HCT116 (cell line): Measurements from ENCODE around the gene RIBC2. TPM values are rescaled to one million over a fixed set of nuclear protein-coding genes. Genes with fewer than 3 reads are reported as not detected.

Experiments used
- ATAC-seq: fragments of 200-7000 bp; cut with Tn5 transposase; 2 replicates; pipeline ENCODE4 v1.9.1; 2020; ENCODE audit warnings: mild to moderate bottlenecking, moderate library complexity
- BruUV-seq: library from RNA; stranded (reverse); fragments of 400-500 nt; replicated peaks from 2 replicates; lab custom pipeline; 2021; lab: Mats Ljungman, UMichigan
- CTCF ChIA-PET: fragments of 300-600 bp; sonication (Branson Sonifier 250); formaldehyde crosslinking; loops from one replicate; lab custom pipeline; 2021; ENCODE audit warnings: antibody characterized with exemption; lab: Charles Lee
- POLR2A ChIA-PET: fragments of 300-600, 350-600 bp; sonication (Branson Sonifier 250); formaldehyde crosslinking; loops from one replicate; lab custom pipeline; 2021; ENCODE audit warnings: antibody characterized with exemption; lab: Charles Lee
- RAD21 ChIA-PET, 2 experiments: fragments of 300-600 bp; sonication (Branson Sonifier 250); formaldehyde crosslinking; loops; one replicate each; lab custom pipeline; 2023; ENCODE audit warnings: low total read pairs in 2 of 2; ENCODE audit not compliant: uncharacterized antibody in 2 of 2, unreplicated experiment in 2 of 2, low non-redundant PET in 1 of 2; lab: Charles Lee
- DNase-seq: peaks from one replicate; pipeline ENCODE4 v3.0.0-alpha.2; 2010; ENCODE audit warnings: low read depth, low spot score
- H2AFZ ChIP-seq: fragments of 200-600 bp; shearing (Covaris generic), sonication (generic); 2 replicates; pipeline ENCODE4 v1.6.1; 2017; ENCODE audit warnings: low read depth, mixed run types, mixed read lengths, antibody characterized with exemption, low read length; ENCODE audit not compliant: poor library complexity, severe bottlenecking
- H3K27ac ChIP-seq: 2 replicates; pipeline ENCODE4 v1.5.1; 2012; ENCODE audit warnings: low read depth, low read length
- H3K27me3 ChIP-seq: fragments of 200-600 bp; sonication (generic); 2 replicates; pipeline ENCODE4 v1.6.1; 2016; ENCODE audit warnings: mixed run types, low read length, mixed read lengths; ENCODE audit not compliant: insufficient read depth
- H3K36me3 ChIP-seq, 2 experiments: fragments of 200-500 bp in 1 of 2; fragments of 200-600 bp in 1 of 2; sonication (Bioruptor generic) in 1 of 2; sonication (generic) in 1 of 2; 2 replicates each; pipeline versions ENCODE4 v1.5.1 to v1.6.1; 2014 to 2016; ENCODE audit warnings: low read length in 2 of 2, inconsistent platforms in 1 of 2, mixed read lengths in 1 of 2, mixed run types in 1 of 2; ENCODE audit not compliant: insufficient read depth in 2 of 2, control insufficient read depth in 1 of 2
- H3K4me1 ChIP-seq, 2 experiments: fragments of 200-600 bp in 1 of 2; sonication (generic) in 1 of 2; 2 replicates each; pipeline versions ENCODE4 v1.5.1 to v1.6.1; 2012 to 2017; ENCODE audit warnings: low read length in 2 of 2, inconsistent platforms in 1 of 2, mild to moderate bottlenecking in 1 of 2, mixed read lengths in 1 of 2, mixed run types in 1 of 2, moderate library complexity in 1 of 2; ENCODE audit not compliant: insufficient read depth in 2 of 2, control insufficient read depth in 1 of 2
- H3K4me2 ChIP-seq: fragments of 200-600 bp; sonication (generic); 2 replicates; pipeline ENCODE4 v1.6.1; 2017; ENCODE audit warnings: mixed run types, low read length, mixed read lengths
- H3K4me3 ChIP-seq, 2 experiments: fragments of 200-600 bp in 1 of 2; sonication (generic) in 1 of 2; replicated peaks in 1 of 2; 2 replicates each; pipeline ENCODE4 v1.5.1; 2011 to 2016; ENCODE audit warnings: low read length in 2 of 2, control low read depth in 1 of 2, low read depth in 1 of 2, mild to moderate bottlenecking in 1 of 2, mixed read lengths in 1 of 2, mixed run types in 1 of 2
- H3K79me2 ChIP-seq: fragments of 200-600 bp; sonication (generic); 2 replicates; pipeline ENCODE4 v1.6.1; 2017; ENCODE audit warnings: mild to moderate bottlenecking, mixed run types, low read length, moderate library complexity, mixed read lengths; ENCODE audit not compliant: insufficient read depth
- H3K9ac ChIP-seq: fragments of 200-600 bp; sonication (generic); 2 replicates; pipeline ENCODE4 v1.6.1; 2016; ENCODE audit warnings: low read length, mixed read lengths
- H3K9me2 ChIP-seq: fragments of 200-600 bp; sonication (generic), shearing (Covaris generic); 2 replicates; pipeline ENCODE4 v1.6.1; 2017; ENCODE audit warnings: mixed run types, mild to moderate bottlenecking, moderate library complexity; ENCODE audit not compliant: insufficient read depth
- H3K9me3 ChIP-seq, 2 experiments: fragments of 200-500 bp in 1 of 2; fragments of 200-600 bp in 1 of 2; sonication (Bioruptor generic) in 1 of 2; sonication (generic) in 1 of 2; 2 replicates each; pipeline ENCODE4 v1.6.1; 2014 to 2017; ENCODE audit warnings: low read length in 2 of 2, mixed read lengths in 2 of 2, inconsistent platforms in 1 of 2, low read depth in 1 of 2, mild to moderate bottlenecking in 1 of 2, mixed run types in 1 of 2, moderate library complexity in 1 of 2; ENCODE audit not compliant: control insufficient read depth in 1 of 2, insufficient read depth in 1 of 2
- H4K20me1 ChIP-seq: fragments of 200-600 bp; sonication (generic), shearing (Covaris generic); 2 replicates; pipeline ENCODE4 v1.6.1; 2017; ENCODE audit warnings: mixed run types, mild to moderate bottlenecking, moderate library complexity; ENCODE audit not compliant: insufficient read depth
- CEBPB ChIP-seq: IDR thresholded peaks from 2 replicates; pipeline ENCODE4 v1.6.1; 2012; ENCODE audit warnings: low read depth
- EGR1 ChIP-seq: IDR thresholded peaks from 2 replicates; pipeline ENCODE4 v1.6.1; 2012; ENCODE audit warnings: low read depth
- FOSL1 ChIP-seq: IDR thresholded peaks from 2 replicates; pipeline ENCODE4 v1.6.1; 2012; ENCODE audit warnings: low read depth
- POLR2A ChIP-seq: IDR thresholded peaks from 2 replicates; pipeline ENCODE4 v1.7.0; 2011; ENCODE audit warnings: borderline replicate concordance; ENCODE audit not compliant: insufficient read depth, insufficient read length; ENCODE audit errors: extremely low read depth
- RAD21 ChIP-seq: IDR thresholded peaks from 2 replicates; pipeline ENCODE4 v1.6.1; 2012; ENCODE audit warnings: low read depth, mild to moderate bottlenecking
- REST ChIP-seq: IDR thresholded peaks from 2 replicates; pipeline ENCODE4 v1.6.1; 2012; ENCODE audit warnings: low read depth
- SIN3A ChIP-seq: IDR thresholded peaks from 2 replicates; pipeline ENCODE4 v1.6.1; 2012; ENCODE audit warnings: low read depth
- SRF ChIP-seq: IDR thresholded peaks from 2 replicates; pipeline ENCODE4 v1.6.1; 2012; ENCODE audit warnings: low read depth
- TCF7L2 ChIP-seq: IDR thresholded peaks from 2 replicates; pipeline ENCODE4 v1.7.0; 2011; ENCODE audit warnings: borderline replicate concordance, inconsistent platforms; ENCODE audit not compliant: insufficient read depth, insufficient read length; ENCODE audit errors: extremely low read depth
- ZNF274 ChIP-seq: fragments of 200-500 bp; sonication (Bioruptor generic); IDR thresholded peaks from 2 replicates; pipeline ENCODE4 v1.6.1; 2014; ENCODE audit warnings: mild to moderate bottlenecking, low read depth, low read length, inconsistent platforms
- intact Hi-C: fragments of 100-400 bp; cut with micrococcal nuclease; formaldehyde crosslinking; loops from 2 replicates; pipeline ENCODE4 v1.10.0; 2022
- total RNA-seq: library from RNA; stranded (reverse); gene quantifications from one replicate; pipeline ENCODE4 v1.2.1, GENCODE V29; 2021; ENCODE audit not compliant: unreplicated experiment
- TF ChIP-seq, protein P1 (sequence below): IDR thresholded peaks from 2 replicates; pipeline ENCODE4 v1.6.1; 2011; ENCODE audit warnings: mild to moderate bottlenecking, low read length, moderate library complexity; ENCODE audit not compliant: insufficient replicate concordance; ENCODE audit errors: extremely low read depth
- TF ChIP-seq, protein P2 (sequence below), 3 experiments: fragments of 200-600 bp in 1 of 3; sonication (generic) in 1 of 3; IDR thresholded peaks in 2 of 3; conservative IDR thresholded peaks in 1 of 3; 2 replicates each; pipeline ENCODE4 v1.5.1; 2012 to 2017; ENCODE audit warnings: low read depth in 2 of 3, low read length in 2 of 3, antibody characterized with exemption in 1 of 3, borderline replicate concordance in 1 of 3, control low read depth in 1 of 3, mild to moderate bottlenecking in 1 of 3, mixed read lengths in 1 of 3, mixed run types in 1 of 3, moderate library complexity in 1 of 3; ENCODE audit not compliant: insufficient read depth in 1 of 3

The RIBC2 gene
- total RNA-seq, 1 experiment from 2014 or later = 8.3 TPM

- H3K4me2 ChIP-seq = no peak overlapping the region
- no peak for ATAC-seq
- BruUV-seq = no TSS peak
- no peaks in the 10 kb centered on the region for H4K20me1 ChIP-seq
- TF ChIP-seq SRF = no peak
- TF ChIP-seq RAD21 = no peak
- no peak for TF ChIP-seq EGR1
- TF ChIP-seq CEBPB = no peak
- no peak for TF ChIP-seq REST
- no peak for TF ChIP-seq ZNF274
- RAD21 ChIA-PET = no interaction called here
- intact Hi-C loops = no loop called here
- no peak overlapping the region for H3K4me3 ChIP-seq
- no peaks in the 10 kb centered on the region for H3K9me2 ChIP-seq
- DNase-seq = no peak
- H3K27ac ChIP-seq = no peak overlapping the region
- H2AFZ ChIP-seq = no peak overlapping the region
- no peaks in the 10 kb centered on the region for H3K27me3 ChIP-seq
- POLR2A ChIA-PET = interaction anchor here (1.6 kb wide), 1 partner anchor 112 kb away, joined by 3 read pairs; no protein-coding TSS in a partner anchor
- H3K9ac ChIP-seq = no peak overlapping the region
- no peaks in the 10 kb centered on the region for H3K79me2 ChIP-seq
- no peaks in the 10 kb centered on the region for H3K36me3 ChIP-seq
- H3K4me1 ChIP-seq = peaks cover 0 to 2% of the 10 kb centered on the region in 2 experiments; a peak in 1 of 4 replicates
- no peaks in the 10 kb centered on the region for H3K9me3 ChIP-seq
- CTCF ChIA-PET = interaction anchor here (0.5 to 3.0 kb wide), 7 partner anchors 11 to 535 kb away, joined by 3 to 22 read pairs (median 3); partner anchors contain the start of gene WNT7B
Observed at GRCh38 chr22:45442116-45442515, 28.6 kb downstream of the RIBC2 start.

GRCh38 chr22:45444168-45444567 lies 30.7 kb downstream of the RIBC2 start:
- Histone ChIP-seq H3K79me2 (no peaks in the 10 kb centered on the region), H3K9me2 (no peaks in the 10 kb centered on the region), H3K4me1 (peaks cover 0 to 2% of the 10 kb centered on the region in 2 experiments; a peak in 1 of 4 replicates), H3K4me2 (no peak overlapping the region), H3K9ac (no peak overlapping the region), H3K36me3 (no peaks in the 10 kb centered on the region), H3K4me3 (no peak overlapping the region), H3K9me3 (no peaks in the 10 kb centered on the region), H2AFZ (no peak overlapping the region), H4K20me1 (no peaks in the 10 kb centered on the region), H3K27ac (no peak overlapping the region), H3K27me3 (no peaks in the 10 kb centered on the region)
- intact Hi-C loops = no loop called here
- no TSS peak for BruUV-seq
- DNase-seq (no peak), ATAC-seq (no peak)
- CTCF ChIA-PET = no interaction called here
- POLR2A ChIA-PET = no interaction called here
- RAD21 ChIA-PET = no interaction called here
- no peak for TF ChIP-seq RAD21
- no peak for TF ChIP-seq TCF7L2
- TF ChIP-seq, protein P1, sequence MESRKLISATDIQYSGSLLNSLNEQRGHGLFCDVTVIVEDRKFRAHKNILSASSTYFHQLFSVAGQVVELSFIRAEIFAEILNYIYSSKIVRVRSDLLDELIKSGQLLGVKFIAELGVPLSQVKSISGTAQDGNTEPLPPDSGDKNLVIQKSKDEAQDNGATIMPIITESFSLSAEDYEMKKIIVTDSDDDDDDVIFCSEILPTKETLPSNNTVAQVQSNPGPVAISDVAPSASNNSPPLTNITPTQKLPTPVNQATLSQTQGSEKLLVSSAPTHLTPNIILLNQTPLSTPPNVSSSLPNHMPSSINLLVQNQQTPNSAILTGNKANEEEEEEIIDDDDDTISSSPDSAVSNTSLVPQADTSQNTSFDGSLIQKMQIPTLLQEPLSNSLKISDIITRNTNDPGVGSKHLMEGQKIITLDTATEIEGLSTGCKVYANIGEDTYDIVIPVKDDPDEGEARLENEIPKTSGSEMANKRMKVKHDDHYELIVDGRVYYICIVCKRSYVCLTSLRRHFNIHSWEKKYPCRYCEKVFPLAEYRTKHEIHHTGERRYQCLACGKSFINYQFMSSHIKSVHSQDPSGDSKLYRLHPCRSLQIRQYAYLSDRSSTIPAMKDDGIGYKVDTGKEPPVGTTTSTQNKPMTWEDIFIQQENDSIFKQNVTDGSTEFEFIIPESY = no peak
- TF ChIP-seq, protein P2, sequence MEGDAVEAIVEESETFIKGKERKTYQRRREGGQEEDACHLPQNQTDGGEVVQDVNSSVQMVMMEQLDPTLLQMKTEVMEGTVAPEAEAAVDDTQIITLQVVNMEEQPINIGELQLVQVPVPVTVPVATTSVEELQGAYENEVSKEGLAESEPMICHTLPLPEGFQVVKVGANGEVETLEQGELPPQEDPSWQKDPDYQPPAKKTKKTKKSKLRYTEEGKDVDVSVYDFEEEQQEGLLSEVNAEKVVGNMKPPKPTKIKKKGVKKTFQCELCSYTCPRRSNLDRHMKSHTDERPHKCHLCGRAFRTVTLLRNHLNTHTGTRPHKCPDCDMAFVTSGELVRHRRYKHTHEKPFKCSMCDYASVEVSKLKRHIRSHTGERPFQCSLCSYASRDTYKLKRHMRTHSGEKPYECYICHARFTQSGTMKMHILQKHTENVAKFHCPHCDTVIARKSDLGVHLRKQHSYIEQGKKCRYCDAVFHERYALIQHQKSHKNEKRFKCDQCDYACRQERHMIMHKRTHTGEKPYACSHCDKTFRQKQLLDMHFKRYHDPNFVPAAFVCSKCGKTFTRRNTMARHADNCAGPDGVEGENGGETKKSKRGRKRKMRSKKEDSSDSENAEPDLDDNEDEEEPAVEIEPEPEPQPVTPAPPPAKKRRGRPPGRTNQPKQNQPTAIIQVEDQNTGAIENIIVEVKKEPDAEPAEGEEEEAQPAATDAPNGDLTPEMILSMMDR (IDR thresholded peaks at IDR 0.05 in 2 of 3, conservative IDR thresholded peaks at IDR 0.05 in 1 of 3; ENCODE audit: borderline replicate concordance in 1 of 3, insufficient read depth in 1 of 3, low read depth in 2 of 3, low read length in 2 of 3) = no peak
- TF ChIP-seq EGR1 = no peak
- TF ChIP-seq POLR2A = no peak
- TF ChIP-seq SIN3A = no peak
- no peak for TF ChIP-seq SRF
- no peak for TF ChIP-seq CEBPB
- no peak for TF ChIP-seq FOSL1
